GM21723 (cell line): ENCODE measurements around the gene TAF11L11.
"Not testable (repeated sequence)": the region's sequence is repeated elsewhere in the genome, so short reads cannot be mapped to it uniquely, and the experiment has no call there.

Source experiments
- ATAC-seq: cut with Tn5 transposase; IDR thresholded peaks from one replicate; pipeline ENCODE4 v1.9.1; 2021; ENCODE audit warnings: mild to moderate bottlenecking, moderate library complexity; ENCODE audit not compliant: unreplicated experiment

The TAF11L11 gene

GRCh38 chr5:17603880-17604279, at the start of gene TAF11L11:
Gene TAF11L11 (plus strand): TSS chr5:17604183.
- not testable (repeated sequence) for ATAC-seq

GRCh38 chr5:17585658-17586057, 18.3 kb upstream of the TAF11L11 start, which contains the start of gene TAF11L7:
Gene TAF11L7 (minus strand): TSS chr5:17585758.
- ATAC-seq, result not testable (repeated sequence)

- not testable (repeated sequence) for ATAC-seq
These were observed 13.1 kb upstream of the TAF11L11 start, which contains the start of gene TAF11L8 for GRCh38 chr5:17590860-17591259. Gene TAF11L8 (minus strand): TSS chr5:17590960.

GRCh38 chr5:17594255-17594654, 9.7 kb upstream of the TAF11L11 start, which contains the start of gene TAF11L9:
Gene TAF11L9 (minus strand): TSS chr5:17594394.
- not testable (repeated sequence) for ATAC-seq

- ATAC-seq, result not testable (repeated sequence)
These were observed 6.3 kb upstream of the TAF11L11 start, which contains the start of gene TAF11L10 for GRCh38 chr5:17597728-17598127. Gene TAF11L10 (minus strand): TSS chr5:17597828.

- no peak for ATAC-seq
These were observed 968 bp downstream of the TAF11L11 start for GRCh38 chr5:17604951-17605350.

GRCh38 chr5:17607461-17607860, 3.5 kb downstream of the TAF11L11 start:
- not testable (repeated sequence) for ATAC-seq

GRCh38 chr5:17610092-17610491, 6.1 kb downstream of the TAF11L11 start, which contains the start of gene TAF11L12:
Gene TAF11L12 (plus strand): TSS chr5:17610392.
- not testable (repeated sequence) for ATAC-seq

- ATAC-seq, result no peak
These were observed 11.1 kb downstream of the TAF11L11 start for GRCh38 chr5:17614872-17615605.

- ATAC-seq, result no peak
These were observed 15.4 kb downstream of the TAF11L11 start for GRCh38 chr5:17619354-17619753.

- no peak for ATAC-seq
These were observed 16.6 kb downstream of the TAF11L11 start for GRCh38 chr5:17620627-17621026.

GRCh38 chr5:17625686-17626085, 21.7 kb downstream of the TAF11L11 start:
- ATAC-seq, result no peak

GRCh38 chr5:17631788-17632187, 27.8 kb downstream of the TAF11L11 start, which contains the start of gene TAF11L13:
Gene TAF11L13 (plus strand): TSS chr5:17632088.
- ATAC-seq, result not testable (repeated sequence)

- ATAC-seq, result no peak
These were observed 30.2 kb downstream of the TAF11L11 start, which contains the start of gene TAF11L14 for GRCh38 chr5:17634160-17634559. Gene TAF11L14 (plus strand): TSS chr5:17634460.

- not testable (repeated sequence) for ATAC-seq
These were observed 45.2 kb downstream of the TAF11L11 start for GRCh38 chr5:17649232-17649631.

- not testable (repeated sequence) for ATAC-seq
These were observed 51.3 kb downstream of the TAF11L11 start for GRCh38 chr5:17655201-17655759.
